Measurements from ENCODE around the gene B3GLCT. TPM values are rescaled to one million over a fixed set of nuclear protein-coding genes. Genes with fewer than 3 reads are reported as not detected.

Gene B3GLCT
- total RNA-seq, 1 donor from 2014 or later: 11.2 TPM

DNA sequence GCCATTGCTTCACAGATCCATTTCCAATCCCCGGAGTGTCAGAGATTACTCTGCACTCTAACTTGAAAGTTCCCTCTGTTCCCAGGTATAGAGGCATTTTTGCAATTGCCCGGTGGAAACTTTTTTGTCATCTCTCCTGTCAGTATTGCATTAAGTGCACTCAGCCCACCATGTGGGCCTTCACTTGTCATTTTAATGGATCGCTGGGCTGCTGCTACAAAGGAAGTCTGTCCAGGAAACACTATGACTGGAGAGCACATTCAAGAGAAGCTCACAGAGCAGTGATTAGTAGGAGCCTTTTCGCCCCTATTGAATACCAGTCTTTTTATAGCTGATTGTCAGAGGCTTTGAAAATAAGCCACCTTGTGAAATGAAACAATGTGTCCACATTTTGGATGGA, 180.9 kb downstream of the B3GLCT start:
- no peaks in the 10 kb centered on the region for H3K4me1 Mint-ChIP-seq (ENCODE audit: low read depth, unreplicated experiment)
- no peaks in the 10 kb centered on the region for H3K4me1 ChIP-seq (ENCODE audit: insufficient read depth, low read length)
- H3K9ac ChIP-seq (ENCODE audit: low read length): no peak overlapping the region
- H3K4me2 ChIP-seq (ENCODE audit: low read length): no peak overlapping the region
- H3K79me2 ChIP-seq (ENCODE audit: insufficient read depth, low read length): no peaks in the 10 kb centered on the region
- H3K4me3 ChIP-seq (ENCODE audit: insufficient read depth, low read depth, low read length): no peak overlapping the region
- DNase-seq (ENCODE audit: low read depth) (no peak), FAIRE-seq (no peak)
- no peaks in the 10 kb centered on the region for H3K36me3 ChIP-seq (ENCODE audit: insufficient read depth, low read length)
- H4K20me1 ChIP-seq (ENCODE audit: insufficient read depth, low read length): no peaks in the 10 kb centered on the region
- no peak overlapping the region for H3K27ac ChIP-seq (ENCODE audit: low read depth, low read length)
- H3K9me3 ChIP-seq (ENCODE audit: insufficient read depth, low read depth, low read length): no peaks in the 10 kb centered on the region
- no peak overlapping the region for H3K27ac Mint-ChIP-seq (ENCODE audit: unreplicated experiment)
- no peaks in the 10 kb centered on the region for H3K36me3 Mint-ChIP-seq (ENCODE audit: low read depth, unreplicated experiment)
- no peaks in the 10 kb centered on the region for H3K9me3 Mint-ChIP-seq (ENCODE audit: unreplicated experiment)
- H3K4me3 Mint-ChIP-seq (ENCODE audit: unreplicated experiment): no peak overlapping the region
- TF ChIP-seq, protein P1, sequence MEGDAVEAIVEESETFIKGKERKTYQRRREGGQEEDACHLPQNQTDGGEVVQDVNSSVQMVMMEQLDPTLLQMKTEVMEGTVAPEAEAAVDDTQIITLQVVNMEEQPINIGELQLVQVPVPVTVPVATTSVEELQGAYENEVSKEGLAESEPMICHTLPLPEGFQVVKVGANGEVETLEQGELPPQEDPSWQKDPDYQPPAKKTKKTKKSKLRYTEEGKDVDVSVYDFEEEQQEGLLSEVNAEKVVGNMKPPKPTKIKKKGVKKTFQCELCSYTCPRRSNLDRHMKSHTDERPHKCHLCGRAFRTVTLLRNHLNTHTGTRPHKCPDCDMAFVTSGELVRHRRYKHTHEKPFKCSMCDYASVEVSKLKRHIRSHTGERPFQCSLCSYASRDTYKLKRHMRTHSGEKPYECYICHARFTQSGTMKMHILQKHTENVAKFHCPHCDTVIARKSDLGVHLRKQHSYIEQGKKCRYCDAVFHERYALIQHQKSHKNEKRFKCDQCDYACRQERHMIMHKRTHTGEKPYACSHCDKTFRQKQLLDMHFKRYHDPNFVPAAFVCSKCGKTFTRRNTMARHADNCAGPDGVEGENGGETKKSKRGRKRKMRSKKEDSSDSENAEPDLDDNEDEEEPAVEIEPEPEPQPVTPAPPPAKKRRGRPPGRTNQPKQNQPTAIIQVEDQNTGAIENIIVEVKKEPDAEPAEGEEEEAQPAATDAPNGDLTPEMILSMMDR (IDR thresholded peaks at IDR 0.05; ENCODE audit: insufficient read depth, low read depth, low read length): no peak
- no peak for TF ChIP-seq EZH2 (IDR thresholded peaks at IDR 0.05; ENCODE audit: insufficient read depth, low read length)
- no peak overlapping the region for H2AFZ ChIP-seq (ENCODE audit: low read depth, low read length)
- no peaks in the 10 kb centered on the region for H3K27me3 ChIP-seq (ENCODE audit: insufficient read depth, low read length)
- no peaks in the 10 kb centered on the region for H3K27me3 Mint-ChIP-seq (ENCODE audit: low read depth, unreplicated experiment)

Other genes with a start within 250 kb of the B3GLCT start
- gene HSPH1, start 38.1 kb upstream of the B3GLCT start, total RNA-seq: 138 and 145 TPM in 2 replicates

All from astrocyte (in vitro differentiated cells and primary cell).